ENCODE results near the gene ELF2. TPM values are rescaled to one million over a fixed set of nuclear protein-coding genes. Genes with fewer than 3 reads are reported as not detected.

The ELF2 gene
- total RNA-seq, 1 donor from 2014 or later, result 25.1 TPM

DNA sequence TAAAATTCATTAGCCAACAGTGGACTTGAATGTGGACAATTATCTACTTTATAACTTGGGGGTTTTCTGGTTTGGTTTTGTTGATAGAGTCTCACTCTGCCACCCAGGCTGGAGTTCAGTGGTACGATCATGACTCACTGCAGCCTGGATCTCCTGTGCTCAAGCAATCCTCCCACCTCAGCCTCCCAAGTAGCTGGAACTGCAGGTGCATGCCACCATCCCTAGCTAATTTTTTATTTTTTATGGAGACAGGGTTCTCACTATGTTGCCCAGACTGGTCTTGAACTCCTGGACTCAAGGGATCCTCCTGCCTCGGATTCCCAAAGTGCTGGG lies 12.4 kb upstream of the ELF2 start:
- H3K4me1 ChIP-seq (ENCODE audit: insufficient read depth, low read length), result no peaks in the 10 kb centered on the region
- H3K9me3 ChIP-seq (ENCODE audit: insufficient read depth, low read depth, low read length), result no peaks in the 10 kb centered on the region
- H3K4me1 Mint-ChIP-seq (ENCODE audit: low read depth, unreplicated experiment), result peaks cover 3% of the 10 kb centered on the region
- no peak overlapping the region for H3K27ac Mint-ChIP-seq (ENCODE audit: unreplicated experiment)
- H3K36me3 Mint-ChIP-seq (ENCODE audit: low read depth, unreplicated experiment), result no peaks in the 10 kb centered on the region
- H3K4me3 Mint-ChIP-seq (ENCODE audit: unreplicated experiment), result no peak overlapping the region
- H3K27me3 ChIP-seq (ENCODE audit: insufficient read depth, low read length), result no peaks in the 10 kb centered on the region
- H3K27ac ChIP-seq (ENCODE audit: low read depth, low read length), result no peak overlapping the region
- no peak overlapping the region for H3K4me3 ChIP-seq (ENCODE audit: insufficient read depth, low read depth, low read length)
- H3K36me3 ChIP-seq (ENCODE audit: insufficient read depth, low read length), result no peaks in the 10 kb centered on the region
- no peaks in the 10 kb centered on the region for H3K27me3 Mint-ChIP-seq (ENCODE audit: low read depth, unreplicated experiment)
- no peak overlapping the region for H3K9ac ChIP-seq (ENCODE audit: low read length)
- H3K79me2 ChIP-seq (ENCODE audit: insufficient read depth, low read length), result no peaks in the 10 kb centered on the region
- TF ChIP-seq EZH2 (IDR thresholded peaks at IDR 0.05; ENCODE audit: insufficient read depth, low read length) (no peak), CTCF (IDR thresholded peaks at IDR 0.05; ENCODE audit: insufficient read depth, low read depth, low read length) (no peak)
- FAIRE-seq (no peak), DNase-seq (ENCODE audit: low read depth) (no peak)
- no peak overlapping the region for H2AFZ ChIP-seq (ENCODE audit: low read depth, low read length)
- no peaks in the 10 kb centered on the region for H4K20me1 ChIP-seq (ENCODE audit: insufficient read depth, low read length)
- no peak overlapping the region for H3K4me2 ChIP-seq (ENCODE audit: low read length)
- H3K9me3 Mint-ChIP-seq (ENCODE audit: unreplicated experiment), result peaks cover 3% of the 10 kb centered on the region

DNA sequence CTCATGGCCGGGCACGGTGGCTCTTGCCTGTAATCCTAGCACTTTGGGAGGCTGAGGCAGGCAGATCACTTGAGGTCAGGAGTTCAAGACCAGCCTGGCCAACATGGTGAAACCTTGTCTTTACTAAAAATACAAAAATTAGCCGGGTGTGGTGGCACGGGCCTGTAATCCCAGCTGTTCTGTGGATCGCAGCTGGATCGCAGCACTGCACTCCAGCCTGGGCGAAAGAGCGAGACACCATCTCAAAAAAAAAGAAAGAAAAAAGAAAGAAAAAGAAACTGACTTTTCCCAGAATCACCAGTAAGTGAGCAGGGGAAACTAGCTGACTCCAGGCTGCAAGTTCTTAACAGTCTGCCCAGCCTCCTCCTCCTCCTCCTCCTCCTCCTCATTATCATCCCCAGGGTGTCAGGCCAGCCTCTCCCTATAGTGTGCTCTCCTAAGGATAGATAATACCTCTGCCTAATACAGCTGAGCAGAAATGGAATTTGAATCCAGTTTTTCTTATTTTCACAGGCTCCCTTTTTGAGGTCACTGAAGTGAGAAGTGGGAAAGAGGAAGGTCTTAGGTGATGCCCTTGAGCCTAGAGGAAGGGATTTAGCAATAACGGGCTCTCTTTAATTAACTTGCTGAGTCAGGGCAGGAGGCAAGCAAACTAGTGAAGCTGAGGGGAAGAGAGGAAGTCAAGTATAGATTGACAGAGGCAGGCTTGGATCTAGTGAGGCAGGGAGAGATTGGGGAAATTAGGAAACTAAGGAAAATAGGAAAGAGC lies 11.8 kb upstream of the ELF2 start:
- H3K4me3 ChIP-seq (ENCODE audit: insufficient read depth, low read depth, low read length), result no peak overlapping the region
- Mint-ChIP-seq H3K36me3 (ENCODE audit: low read depth, unreplicated experiment) (no peaks in the 10 kb centered on the region), H3K4me3 (ENCODE audit: unreplicated experiment) (no peak overlapping the region), H3K27me3 (ENCODE audit: low read depth, unreplicated experiment) (no peaks in the 10 kb centered on the region), H3K9me3 (ENCODE audit: unreplicated experiment) (no peaks in the 10 kb centered on the region), H3K27ac (ENCODE audit: unreplicated experiment) (no peak overlapping the region), H3K4me1 (ENCODE audit: low read depth, unreplicated experiment) (peaks cover 3% of the 10 kb centered on the region)
- no peaks in the 10 kb centered on the region for H3K4me1 ChIP-seq (ENCODE audit: insufficient read depth, low read length)
- H3K9ac ChIP-seq (ENCODE audit: low read length), result no peak overlapping the region
- TF ChIP-seq EZH2 (IDR thresholded peaks at IDR 0.05; ENCODE audit: insufficient read depth, low read length) (no peak), CTCF (IDR thresholded peaks at IDR 0.05; ENCODE audit: insufficient read depth, low read depth, low read length) (no peak)
- FAIRE-seq, result no peak
- no peak overlapping the region for H2AFZ ChIP-seq (ENCODE audit: low read depth, low read length)
- no peak overlapping the region for H3K4me2 ChIP-seq (ENCODE audit: low read length)
- H3K27ac ChIP-seq (ENCODE audit: low read depth, low read length), result no peak overlapping the region
- no peaks in the 10 kb centered on the region for H3K79me2 ChIP-seq (ENCODE audit: insufficient read depth, low read length)
- H3K9me3 ChIP-seq (ENCODE audit: insufficient read depth, low read depth, low read length), result no peaks in the 10 kb centered on the region
- no peaks in the 10 kb centered on the region for H4K20me1 ChIP-seq (ENCODE audit: insufficient read depth, low read length)
- no peaks in the 10 kb centered on the region for H3K36me3 ChIP-seq (ENCODE audit: insufficient read depth, low read length)
- no peaks in the 10 kb centered on the region for H3K27me3 ChIP-seq (ENCODE audit: insufficient read depth, low read length)
- no peak for DNase-seq (ENCODE audit: low read depth)

GRCh38 chr4:139184129-139184528 lies 7.1 kb upstream of the ELF2 start:
- H3K4me1 ChIP-seq (ENCODE audit: insufficient read depth, low read length), result no peaks in the 10 kb centered on the region
- peak; percentile 16 for DNase-seq (ENCODE audit: low read depth)
- FAIRE-seq, result no peak

More at GRCh38 chr4:139184129-139184528, 7.1 kb upstream of the ELF2 start:
- Histone ChIP-seq H3K4me3 (ENCODE audit: insufficient read depth, low read depth, low read length) (no peak overlapping the region), H3K27me3 (ENCODE audit: insufficient read depth, low read length) (no peaks in the 10 kb centered on the region), H3K27ac (ENCODE audit: low read depth, low read length) (no peak overlapping the region), H3K9me3 (ENCODE audit: insufficient read depth, low read depth, low read length) (no peaks in the 10 kb centered on the region), H3K36me3 (ENCODE audit: insufficient read depth, low read length) (no peaks in the 10 kb centered on the region), H3K4me2 (ENCODE audit: low read length) (no peak overlapping the region), H2AFZ (ENCODE audit: low read depth, low read length) (no peak overlapping the region), H3K9ac (ENCODE audit: low read length) (no peak overlapping the region), H3K79me2 (ENCODE audit: insufficient read depth, low read length) (no peaks in the 10 kb centered on the region), H4K20me1 (ENCODE audit: insufficient read depth, low read length) (no peaks in the 10 kb centered on the region)
- peaks cover 2% of the 10 kb centered on the region for H3K4me1 Mint-ChIP-seq (ENCODE audit: low read depth, unreplicated experiment)
- H3K9me3 Mint-ChIP-seq (ENCODE audit: unreplicated experiment), result no peaks in the 10 kb centered on the region
- no peak overlapping the region for H3K4me3 Mint-ChIP-seq (ENCODE audit: unreplicated experiment)
- H3K27ac Mint-ChIP-seq (ENCODE audit: unreplicated experiment), result no peak overlapping the region
- no peaks in the 10 kb centered on the region for H3K27me3 Mint-ChIP-seq (ENCODE audit: low read depth, unreplicated experiment)
- TF ChIP-seq EZH2 (IDR thresholded peaks at IDR 0.05; ENCODE audit: insufficient read depth, low read length) (no peak), CTCF (IDR thresholded peaks at IDR 0.05; ENCODE audit: insufficient read depth, low read depth, low read length) (no peak)
- H3K36me3 Mint-ChIP-seq (ENCODE audit: low read depth, unreplicated experiment), result no peaks in the 10 kb centered on the region
